Measurements from ENCODE around the gene PTGES3L. TPM values are rescaled to one million over a fixed set of nuclear protein-coding genes. Genes with fewer than 3 reads are reported as not detected.

Gene PTGES3L
- total RNA-seq, 2 donors from 2014 or later: 0.52 TPM; not detected in 1

GRCh38 chr17:43020789-43021740, 41.2 kb upstream of the PTGES3L start:
- H3K27ac ChIP-seq: peak overlapping the region; percentile 63 to 83 (median 76)
- peak; percentile 5 for ATAC-seq
- H3K9me3 ChIP-seq: no peaks in the 10 kb centered on the region
- TF ChIP-seq, protein P1, sequence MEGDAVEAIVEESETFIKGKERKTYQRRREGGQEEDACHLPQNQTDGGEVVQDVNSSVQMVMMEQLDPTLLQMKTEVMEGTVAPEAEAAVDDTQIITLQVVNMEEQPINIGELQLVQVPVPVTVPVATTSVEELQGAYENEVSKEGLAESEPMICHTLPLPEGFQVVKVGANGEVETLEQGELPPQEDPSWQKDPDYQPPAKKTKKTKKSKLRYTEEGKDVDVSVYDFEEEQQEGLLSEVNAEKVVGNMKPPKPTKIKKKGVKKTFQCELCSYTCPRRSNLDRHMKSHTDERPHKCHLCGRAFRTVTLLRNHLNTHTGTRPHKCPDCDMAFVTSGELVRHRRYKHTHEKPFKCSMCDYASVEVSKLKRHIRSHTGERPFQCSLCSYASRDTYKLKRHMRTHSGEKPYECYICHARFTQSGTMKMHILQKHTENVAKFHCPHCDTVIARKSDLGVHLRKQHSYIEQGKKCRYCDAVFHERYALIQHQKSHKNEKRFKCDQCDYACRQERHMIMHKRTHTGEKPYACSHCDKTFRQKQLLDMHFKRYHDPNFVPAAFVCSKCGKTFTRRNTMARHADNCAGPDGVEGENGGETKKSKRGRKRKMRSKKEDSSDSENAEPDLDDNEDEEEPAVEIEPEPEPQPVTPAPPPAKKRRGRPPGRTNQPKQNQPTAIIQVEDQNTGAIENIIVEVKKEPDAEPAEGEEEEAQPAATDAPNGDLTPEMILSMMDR (IDR thresholded peaks at IDR 0.05): no peak
- TF ChIP-seq POLR2A (IDR thresholded peaks at IDR 0.05): peak in 2 of 3 donors; percentile 18 to 23
- intact Hi-C loops (cut with DNase I): loop anchor here (10.0 kb wide), 2 partner anchors 114 to 294 kb away; no protein-coding TSS in a partner anchor
- H3K4me1 ChIP-seq: peaks cover 31% of the 10 kb centered on the region
- no peaks in the 10 kb centered on the region for H3K27me3 ChIP-seq
- H3K4me3 ChIP-seq: peak overlapping the region; percentile 55 to 90
- peak; percentile 48 to 64 (median 60) for DNase-seq
- 24 to 36% methylated on average over 22 to 35 of the region's 40 CpGs for WGBS, 2 donors
- no peaks in the 10 kb centered on the region for H3K36me3 ChIP-seq (replicated peaks in 1 of 2; ENCODE audit: insufficient read depth in 1 of 2, low read depth in 2 of 2)

DNA sequence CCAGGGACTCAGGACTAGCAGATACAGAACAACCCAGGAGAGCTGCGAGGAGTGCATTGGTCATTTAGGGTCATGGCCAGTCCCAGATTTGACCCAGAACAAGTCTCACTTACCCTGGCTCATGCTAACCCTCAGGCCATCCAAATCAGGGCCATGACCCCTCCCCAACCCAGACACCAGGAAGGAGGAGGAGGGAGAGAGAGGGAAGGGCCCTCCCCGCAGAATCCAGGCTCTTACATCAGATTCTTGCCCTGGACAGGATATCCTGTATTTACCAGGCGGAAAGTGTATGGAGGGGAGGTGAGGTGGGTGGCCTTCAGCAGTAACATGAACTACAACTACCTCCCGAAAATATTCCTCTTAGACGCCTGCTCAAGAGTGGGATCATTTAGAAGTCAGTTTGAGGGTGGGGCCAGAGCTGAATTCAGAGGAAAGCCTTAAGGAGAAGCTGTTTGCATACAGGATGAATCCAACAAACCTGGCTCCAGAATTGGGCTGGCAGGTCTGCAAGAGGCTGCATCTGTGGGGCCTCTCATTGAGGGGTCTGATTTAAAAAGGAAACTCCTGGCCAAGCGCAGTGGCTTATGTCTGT, 40.2 kb upstream of the PTGES3L start:
- ATAC-seq (no peak), DNase-seq (no peak)
- no peak for TF ChIP-seq POLR2A (IDR thresholded peaks at IDR 0.05)
- TF ChIP-seq, protein P1 (IDR thresholded peaks at IDR 0.05): no peak
- Histone ChIP-seq H3K27me3 (no peaks in the 10 kb centered on the region), H3K27ac (peak overlapping the region in 3 of 4 donors; percentile 21 to 83 (median 34)), H3K4me1 (peaks cover 31% of the 10 kb centered on the region), H3K9me3 (no peaks in the 10 kb centered on the region), H3K36me3 (replicated peaks in 1 of 2; ENCODE audit: insufficient read depth in 1 of 2, low read depth in 2 of 2) (no peaks in the 10 kb centered on the region), H3K4me3 (no peak overlapping the region)
- intact Hi-C loops (cut with DNase I): loop anchor here (10.0 kb wide), 2 partner anchors 115 to 295 kb away; no protein-coding TSS in a partner anchor
- WGBS, 2 donors: 71 to 72% methylated on average over 6 of the region's 6 CpGs

GRCh38 chr17:43019418-43019817, 39.5 kb upstream of the PTGES3L start:
- intact Hi-C loops (cut with DNase I): loop anchor here (10.0 kb wide), 1 partner anchor 325 kb away; no protein-coding TSS in a partner anchor
- H3K4me1 ChIP-seq: peaks cover 27% of the 10 kb centered on the region
- H3K27me3 ChIP-seq: no peaks in the 10 kb centered on the region
- H3K4me3 ChIP-seq: no peak overlapping the region
- peak overlapping the region in 3 of 4 donors; percentile 21 to 36 (median 34) for H3K27ac ChIP-seq
- 55 to 56% methylated on average over 7 of the region's 7 CpGs for WGBS, 2 donors
- ATAC-seq (no peak), DNase-seq (no peak)
- H3K36me3 ChIP-seq (replicated peaks in 1 of 2; ENCODE audit: insufficient read depth in 1 of 2, low read depth in 2 of 2): no peaks in the 10 kb centered on the region
- no peaks in the 10 kb centered on the region for H3K9me3 ChIP-seq
- TF ChIP-seq, protein P1 (IDR thresholded peaks at IDR 0.05): no peak
- TF ChIP-seq POLR2A (IDR thresholded peaks at IDR 0.05): no peak

GRCh38 chr17:43018932-43019331, 39.1 kb upstream of the PTGES3L start:
- Histone ChIP-seq H3K4me1 (peaks cover 23% of the 10 kb centered on the region), H3K4me3 (no peak overlapping the region), H3K27me3 (no peaks in the 10 kb centered on the region), H3K27ac (peak overlapping the region in 1 of 4 donors; percentile 36), H3K9me3 (no peaks in the 10 kb centered on the region), H3K36me3 (replicated peaks in 1 of 2; ENCODE audit: insufficient read depth in 1 of 2, low read depth in 2 of 2) (no peaks in the 10 kb centered on the region)
- 35 to 45% methylated on average over 4 of the region's 4 CpGs for WGBS, 2 donors
- TF ChIP-seq, protein P1 (IDR thresholded peaks at IDR 0.05): no peak
- no peak for TF ChIP-seq POLR2A (IDR thresholded peaks at IDR 0.05)
- intact Hi-C loops (cut with DNase I): loop anchor here (10.0 kb wide), 1 partner anchor 326 kb away; no protein-coding TSS in a partner anchor
- ATAC-seq: no peak
- no peak for DNase-seq
